PC-3 (cell line): ENCODE results near the gene D2HGDH. TPM values are rescaled to one million over a fixed set of nuclear protein-coding genes. Genes with fewer than 3 reads are reported as not detected.
"Not testable (repeated sequence)": the region's sequence is repeated elsewhere in the genome, so short reads cannot be mapped to it uniquely, and the experiment has no call there.

ENCODE experiments used
- ATAC-seq: fragments of 200-7000 bp; cut with Tn5 transposase; 2 replicates; pipeline ENCODE4 v1.9.1; 2020; ENCODE audit warnings: mild to moderate bottlenecking, moderate library complexity
- BruUV-seq: library from RNA; stranded (reverse); fragments of 400-500 nt; replicated peaks from 2 replicates; lab custom pipeline; 2021; lab: Mats Ljungman, UMichigan
- CTCF ChIA-PET: fragments of 300-600 bp; sonication (Branson Sonifier 250); formaldehyde crosslinking; loops from one replicate; lab custom pipeline; 2022; ENCODE audit warnings: antibody characterized with exemption; lab: Charles Lee
- POLR2A ChIA-PET: fragments of 300-600 bp; sonication (Branson Sonifier 250); formaldehyde crosslinking; loops from one replicate; lab custom pipeline; 2022; ENCODE audit warnings: antibody characterized with exemption; ENCODE audit not compliant: unreplicated experiment; lab: Charles Lee
- DNase-seq: peaks from one replicate; pipeline ENCODE4 v3.0.0-alpha.2; 2015
- H2AFZ ChIP-seq: fragments of 300-600 bp; sonication (generic); 2 replicates; pipeline ENCODE4 v1.6.0; 2016; ENCODE audit warnings: antibody characterized with exemption, low read length
- H3F3A ChIP-seq: fragments of 300-600 bp; sonication (generic); one replicate; pipeline ENCODE4 v1.6.0; 2017; ENCODE audit warnings: antibody characterized with exemption, low read length, control low read depth, mild to moderate bottlenecking; ENCODE audit not compliant: unreplicated experiment
- H3K27ac ChIP-seq: fragments of 300-600 bp; sonication (generic); 2 replicates; pipeline ENCODE4 v1.5.1; 2016; ENCODE audit warnings: mild to moderate bottlenecking, low read length
- H3K27me3 ChIP-seq: fragments of 300-600 bp; sonication (generic); 2 replicates; pipeline ENCODE4 v1.6.1; 2016; ENCODE audit warnings: low read length, mixed read lengths
- H3K36me3 ChIP-seq: fragments of 300-600 bp; sonication (generic); 2 replicates; pipeline ENCODE4 v1.6.1; 2016; ENCODE audit warnings: low read depth, mixed run types, low read length, mixed read lengths
- H3K4me1 ChIP-seq: fragments of 300-600 bp; sonication (generic); 2 replicates; pipeline ENCODE4 v1.5.1; 2016; ENCODE audit warnings: low read length; ENCODE audit not compliant: insufficient read depth
- H3K4me2 ChIP-seq: fragments of 300-600 bp; sonication (generic); 2 replicates; pipeline ENCODE4 v1.6.0; 2016; ENCODE audit warnings: low read length
- H3K4me3 ChIP-seq: fragments of 300-600 bp; sonication (generic); 2 replicates; pipeline ENCODE4 v1.5.1; 2016; ENCODE audit warnings: mild to moderate bottlenecking, low read length, mixed read lengths
- H3K79me2 ChIP-seq: fragments of 300-600 bp; sonication (generic); 2 replicates; pipeline ENCODE4 v1.6.1; 2017; ENCODE audit warnings: low read length, mixed read lengths
- H3K9ac ChIP-seq: fragments of 300-600 bp; sonication (generic); 2 replicates; pipeline ENCODE4 v1.6.0; 2016; ENCODE audit warnings: mild to moderate bottlenecking, low read length
- H3K9me2 ChIP-seq: fragments of 300-600 bp; sonication (generic); replicated peaks from 2 replicates; pipeline ENCODE4 v1.6.1; 2016; ENCODE audit warnings: mixed run types, low read length, mixed read lengths
- H3K9me3 ChIP-seq: fragments of 300-600 bp; sonication (generic); 2 replicates; pipeline ENCODE4 v1.6.1; 2016; ENCODE audit warnings: low read length, mixed read lengths
- H4K20me1 ChIP-seq: fragments of 300-600 bp; sonication (generic); 2 replicates; pipeline ENCODE4 v1.6.1; 2016; ENCODE audit warnings: low read length, mixed read lengths
- EZH2 ChIP-seq: fragments of 300-600 bp; sonication (generic); IDR thresholded peaks from one replicate; pipeline ENCODE4 v1.6.1; 2017; ENCODE audit warnings: antibody characterized with exemption, mild to moderate bottlenecking, low read length; ENCODE audit not compliant: unreplicated experiment
- EZH2phosphoT487 ChIP-seq: fragments of 300-600 bp; sonication (generic); IDR thresholded peaks from 2 replicates; pipeline ENCODE4 v1.6.1; 2018; ENCODE audit warnings: mild to moderate bottlenecking, antibody characterized with exemption, low read length, borderline replicate concordance
- intact Hi-C: fragments of 100-400 bp; cut with micrococcal nuclease; formaldehyde crosslinking; loops from 2 replicates; pipeline ENCODE4 v1.9.0; 2023
- total RNA-seq: library from RNA; depleted of rRNA; stranded (reverse); fragments of >200 nt; gene quantifications from 2 replicates; pipeline ENCODE4 v1.2.3, GENCODE V29; 2014
- TF ChIP-seq, protein P1 (sequence below): fragments of 300-600 bp; sonication (generic); conservative IDR thresholded peaks from 2 replicates; pipeline ENCODE4 v1.5.1; 2017; ENCODE audit warnings: antibody characterized with exemption, low read depth, mild to moderate bottlenecking, low read length

The D2HGDH gene
- total RNA-seq, 1 experiment from 2014 or later: 28.5 TPM

DNA sequence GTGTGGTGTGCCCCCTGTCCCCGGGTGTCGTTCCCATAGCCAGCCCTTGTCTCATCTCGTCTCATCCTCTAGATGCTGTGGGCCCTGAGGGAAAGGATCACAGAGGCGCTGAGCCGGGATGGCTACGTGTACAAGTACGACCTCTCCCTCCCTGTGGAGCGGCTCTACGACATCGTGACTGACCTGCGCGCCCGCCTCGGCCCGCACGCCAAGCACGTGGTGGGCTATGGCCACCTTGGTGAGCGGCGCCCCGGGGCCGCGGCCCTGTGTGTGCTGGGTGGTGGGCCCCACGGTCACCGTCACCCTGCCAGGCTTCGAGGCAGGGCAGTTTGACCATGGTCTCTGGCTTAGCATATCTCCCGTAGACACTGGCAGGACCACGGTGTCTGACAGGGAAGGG lies 21.3 kb downstream of the D2HGDH start:
- DNase-seq (no peak), ATAC-seq (no peak)
- no peak overlapping the region for H3K4me2 ChIP-seq
- peaks cover 7% of the 10 kb centered on the region for H3K36me3 ChIP-seq
- TF ChIP-seq EZH2 (no peak), EZH2phosphoT487 (no peak)
- TF ChIP-seq, protein P1, sequence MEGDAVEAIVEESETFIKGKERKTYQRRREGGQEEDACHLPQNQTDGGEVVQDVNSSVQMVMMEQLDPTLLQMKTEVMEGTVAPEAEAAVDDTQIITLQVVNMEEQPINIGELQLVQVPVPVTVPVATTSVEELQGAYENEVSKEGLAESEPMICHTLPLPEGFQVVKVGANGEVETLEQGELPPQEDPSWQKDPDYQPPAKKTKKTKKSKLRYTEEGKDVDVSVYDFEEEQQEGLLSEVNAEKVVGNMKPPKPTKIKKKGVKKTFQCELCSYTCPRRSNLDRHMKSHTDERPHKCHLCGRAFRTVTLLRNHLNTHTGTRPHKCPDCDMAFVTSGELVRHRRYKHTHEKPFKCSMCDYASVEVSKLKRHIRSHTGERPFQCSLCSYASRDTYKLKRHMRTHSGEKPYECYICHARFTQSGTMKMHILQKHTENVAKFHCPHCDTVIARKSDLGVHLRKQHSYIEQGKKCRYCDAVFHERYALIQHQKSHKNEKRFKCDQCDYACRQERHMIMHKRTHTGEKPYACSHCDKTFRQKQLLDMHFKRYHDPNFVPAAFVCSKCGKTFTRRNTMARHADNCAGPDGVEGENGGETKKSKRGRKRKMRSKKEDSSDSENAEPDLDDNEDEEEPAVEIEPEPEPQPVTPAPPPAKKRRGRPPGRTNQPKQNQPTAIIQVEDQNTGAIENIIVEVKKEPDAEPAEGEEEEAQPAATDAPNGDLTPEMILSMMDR: no peak
- no peak overlapping the region for H3K9ac ChIP-seq
- H3K9me3 ChIP-seq: no peaks in the 10 kb centered on the region
- H3K27me3 ChIP-seq: no peaks in the 10 kb centered on the region
- no peaks in the 10 kb centered on the region for H3K4me1 ChIP-seq
- H4K20me1 ChIP-seq: no peaks in the 10 kb centered on the region
- intact Hi-C loops: no loop called here
- BruUV-seq: no TSS peak
- no peak overlapping the region for H3K4me3 ChIP-seq
- no peak overlapping the region for H3K27ac ChIP-seq
- H2AFZ ChIP-seq: no peak overlapping the region
- ChIA-PET POLR2A (no interaction called here), CTCF (no interaction called here)
- H3K9me2 ChIP-seq: no peaks in the 10 kb centered on the region
- H3F3A ChIP-seq: peaks cover 1% of the 10 kb centered on the region
- no peaks in the 10 kb centered on the region for H3K79me2 ChIP-seq

DNA sequence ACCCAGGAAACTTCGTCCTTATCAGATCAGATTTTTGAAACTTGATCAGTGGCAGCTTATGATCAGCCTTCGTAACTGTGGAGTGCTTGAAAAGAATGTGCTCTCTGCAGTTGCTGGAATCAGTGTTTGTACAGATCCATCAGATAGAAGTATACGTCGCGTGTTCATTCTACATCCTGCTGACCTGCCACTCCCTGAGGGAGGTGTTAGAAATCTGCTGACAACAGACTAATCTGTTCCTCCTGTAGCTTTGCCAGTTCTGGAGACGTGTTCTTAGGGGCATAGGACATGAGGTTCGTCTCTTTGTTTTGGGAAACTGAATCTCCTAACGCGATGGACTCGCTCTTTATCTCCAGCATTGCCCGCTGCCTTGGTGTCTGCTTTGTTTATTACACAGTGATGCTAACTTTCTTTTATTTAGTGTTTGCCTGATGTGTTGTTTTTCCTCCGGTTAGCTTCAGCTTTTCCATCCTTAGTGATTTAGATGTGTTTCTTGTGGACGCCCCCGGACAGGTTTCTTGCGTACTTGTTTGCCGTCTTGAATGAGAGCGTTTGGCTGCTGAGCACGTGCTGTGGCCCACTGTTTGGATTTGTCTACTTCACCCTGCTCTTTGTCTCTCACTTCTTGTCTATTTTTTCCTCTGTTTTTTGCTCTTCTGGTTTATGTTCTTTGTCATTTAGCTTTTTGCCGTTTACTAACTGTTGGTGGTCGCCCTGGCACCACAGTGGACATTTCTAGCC lies 24.8 kb downstream of the D2HGDH start:
- TF ChIP-seq EZH2 (no peak), EZH2phosphoT487 (no peak)

GRCh38 chr2:241759893-241760292 lies 25.5 kb downstream of the D2HGDH start:
- CTCF ChIA-PET, POLR2A ChIA-PET, H3K4me2 ChIP-seq, H3K27me3 ChIP-seq, H3K9me3 ChIP-seq, H3K27ac ChIP-seq, H3K36me3 ChIP-seq, DNase-seq, ATAC-seq, BruUV-seq, H2AFZ ChIP-seq, H3K9ac ChIP-seq, H3K79me2 ChIP-seq, H4K20me1 ChIP-seq, intact Hi-C loops, H3K4me3 ChIP-seq, H3K9me2 ChIP-seq, H3F3A ChIP-seq: not testable (repeated sequence)
- peaks cover 13% of the 10 kb centered on the region for H3K4me1 ChIP-seq

More for the DNA sequence above, 24.8 kb downstream of the D2HGDH start:
- H3K27me3 ChIP-seq: no peaks in the 10 kb centered on the region
- H3F3A ChIP-seq: peaks cover 8% of the 10 kb centered on the region
- H4K20me1 ChIP-seq: no peaks in the 10 kb centered on the region
- peaks cover 13% of the 10 kb centered on the region for H3K4me1 ChIP-seq
- H3K9me2 ChIP-seq: no peaks in the 10 kb centered on the region
- no peaks in the 10 kb centered on the region for H3K9me3 ChIP-seq
- ChIA-PET CTCF (interaction anchor here (0.6 kb wide), 1 partner anchor 254 kb away, joined by 3 read pairs; no protein-coding TSS in a partner anchor), POLR2A (no interaction called here)
- no peak overlapping the region for H3K4me3 ChIP-seq
- no peaks in the 10 kb centered on the region for H3K79me2 ChIP-seq
- intact Hi-C loops: no loop called here
- no peak overlapping the region for H3K9ac ChIP-seq
- H3K36me3 ChIP-seq: peaks cover 9% of the 10 kb centered on the region
- H3K27ac ChIP-seq: no peak overlapping the region
- H3K4me2 ChIP-seq: no peak overlapping the region
- ATAC-seq: no peak
- no peak for DNase-seq
- H2AFZ ChIP-seq: no peak overlapping the region
- BruUV-seq: no TSS peak
